Stomach (tissue), 9 donors: ENCODE measurements around the gene CKB. TPM values are rescaled to one million over a fixed set of nuclear protein-coding genes. Genes with fewer than 3 reads are reported as not detected.
"Not testable (repeated sequence)": the region's sequence is repeated elsewhere in the genome, so short reads cannot be mapped to it uniquely, and the experiment has no call there.

Experiments used
- DNase-seq, 2 donors: peaks; one replicate each; pipeline versions ENCODE4 v3.0.0 to v3.0.0-alpha.2; 2013 to 2019
- H3K27ac ChIP-seq, 5 donors: fragments of 200-600 bp in 4 of 5; sonication (generic) in 4 of 5; one replicate each; pipeline ENCODE4 v1.5.1; 2013 to 2019; ENCODE audit warnings: mild to moderate bottlenecking in 1 of 5, moderate library complexity in 1 of 5
- H3K27me3 ChIP-seq, 3 donors: fragments of 200-600 bp; sonication (generic); one replicate each; pipeline ENCODE4 v1.5.1; 2017 to 2019; ENCODE audit warnings: mixed run types in 1 of 3
- H3K36me3 ChIP-seq, 4 donors: fragments of 200-600 bp; sonication (generic); 1 replicate in 3 of 4; 2 replicates in 1 of 4; pipeline ENCODE4 v1.5.1; 2016 to 2019
- H3K4me1 ChIP-seq, 4 donors: fragments of 200-600 bp; sonication (generic); one replicate each; pipeline ENCODE4 v1.5.1; 2016 to 2019
- H3K4me3 ChIP-seq, 4 donors: fragments of 200-600 bp; sonication (generic) in 3 of 4; one replicate each; pipeline ENCODE4 v1.5.1; 2016 to 2019; ENCODE audit warnings: mild to moderate bottlenecking in 1 of 4
- H3K9me3 ChIP-seq, 4 donors: fragments of 200-600 bp; sonication (generic); one replicate each; pipeline ENCODE4 v1.5.1; 2016 to 2019
- CTCF ChIP-seq, 7 experiments: fragments of 450-650 bp in 4 of 7; fragments of 200-600 bp in 3 of 7; sonication (generic) in 3 of 7; IDR thresholded peaks; one replicate each; pipeline ENCODE4 v1.5.1; 2016 to 2019; ENCODE audit warnings: antibody characterized with exemption in 7 of 7, control low read depth in 2 of 7, mild to moderate bottlenecking in 1 of 7
- EP300 ChIP-seq: sonication (generic); formaldehyde crosslinking; IDR thresholded peaks from one replicate; pipeline ENCODE4 v1.6.1; 2017; ENCODE audit warnings: antibody characterized with exemption
- POLR2A ChIP-seq, 4 donors: fragments of 450-650 bp; IDR thresholded peaks; one replicate each; pipeline ENCODE4 v1.6.1; 2016; ENCODE audit warnings: antibody characterized with exemption in 4 of 4, control low read depth in 2 of 4, mild to moderate bottlenecking in 1 of 4, moderate library complexity in 1 of 4
- POLR2AphosphoS5 ChIP-seq, 3 donors: sonication (generic); formaldehyde crosslinking; IDR thresholded peaks; one replicate each; pipeline ENCODE4 v1.6.1; 2016; ENCODE audit warnings: antibody characterized with exemption in 3 of 3
- WGBS, 5 donors: extraction: QIAGEN DNeasy Blood & Tissue Kit in 3 of 5; methylation state at CpG; one replicate each; pipeline versions ENCODE4 v1.1.5 to v1.1.7; 2013 to 2018; 5-methylcytosine and 5-hydroxymethylcytosine counted together
- intact Hi-C: fragments of 100-400 bp; cut with DNase I; formaldehyde crosslinking; loops from one replicate; pipeline ENCODE4 v1.15.1; 2023; ENCODE audit warnings: low total_unique reads
- polyA plus RNA-seq, 3 donors: library from polyadenylated mRNA; stranded (reverse); fragments of 200-250 nt; gene quantifications; one replicate each; pipeline ENCODE4 v1.2.3, GENCODE V29; 2013
- total RNA-seq, 5 donors: library from RNA; depleted of rRNA; stranded (reverse); fragments of >200 nt; gene quantifications; one replicate each; pipeline versions ENCODE4 v1.1.0 to v1.2.3, GENCODE V29; 2014 to 2016
- donor health status: healthy with polysubstance abuse.
- donor health status: Bipolar disorder and iron deficiency.
- donor health status: healthy.

CKB gene
- total and polyA plus RNA-seq, 8 donors: 216 to 1,146 (median 806) TPM

DNA sequence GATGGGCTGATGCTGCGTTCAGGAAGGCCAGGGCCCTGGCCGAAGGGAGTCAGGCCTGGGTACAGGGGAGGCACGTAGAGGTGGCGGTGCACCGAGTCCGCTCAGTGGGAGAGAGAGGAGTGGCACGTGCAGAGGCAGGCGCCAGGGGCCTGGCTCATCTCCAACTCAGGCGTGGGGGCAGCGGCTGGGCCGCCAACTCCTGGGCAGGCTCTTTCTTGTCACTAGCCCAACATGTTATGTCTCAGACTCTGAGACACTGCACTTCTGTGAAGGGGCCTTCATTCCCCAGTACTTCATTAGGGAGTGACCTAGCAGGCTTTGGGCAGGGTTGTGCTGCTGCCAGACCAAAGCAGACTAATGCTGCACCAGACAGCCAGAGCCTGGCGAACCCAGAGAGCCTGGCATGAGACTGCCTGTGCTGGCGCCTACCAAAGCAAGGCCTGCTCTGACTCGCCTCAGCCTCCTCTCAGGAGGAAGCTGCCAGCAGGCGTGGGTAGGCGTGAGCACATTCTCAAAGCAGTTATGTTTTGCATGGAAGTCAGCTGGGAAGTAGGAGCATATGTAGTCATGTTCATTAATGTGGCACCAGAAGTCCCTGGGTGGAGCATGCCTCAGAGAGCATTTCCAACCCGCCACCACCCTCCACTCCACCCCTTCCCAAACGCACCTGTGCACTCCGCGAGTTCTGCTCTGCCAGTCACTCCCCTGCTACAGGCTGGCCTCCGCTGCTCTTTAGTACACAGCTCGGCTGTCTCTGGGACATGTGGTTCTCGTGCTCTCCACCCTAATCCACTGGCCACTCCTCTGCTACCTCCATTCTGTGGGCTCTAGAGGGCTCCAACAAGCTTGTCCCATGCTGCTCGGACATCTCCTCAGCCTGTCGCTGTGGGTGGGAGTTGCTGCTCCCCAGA, 9.7 kb downstream of the CKB start:
- Histone ChIP-seq H3K4me1 (peaks cover 17 to 31% (median 24%) of the 10 kb centered on the region in 4 donors), H3K27ac (peak overlapping the region; percentile 71 to 86 (median 81)), H3K27me3 (no peaks in the 10 kb centered on the region), H3K4me3 (no peak overlapping the region), H3K36me3 (peaks cover 7 to 38% (median 38%) of the 10 kb centered on the region in 4 donors), H3K9me3 (no peaks in the 10 kb centered on the region)
- no peak for TF ChIP-seq EP300
- no peak for TF ChIP-seq CTCF (IDR thresholded peaks at IDR 0.05)
- TF ChIP-seq POLR2A (IDR thresholded peaks at IDR 0.05): no peak
- TF ChIP-seq POLR2AphosphoS5 (IDR thresholded peaks at IDR 0.05): peak in 2 of 3 donors; percentile 19 to 31
- DNase-seq: peak; percentile 70 to 85
- 22 to 41% (median 39%) methylated on average over 25 of the region's 25 CpGs for WGBS, 5 donors
- intact Hi-C loops: no loop called here

- H3K4me3 ChIP-seq, DNase-seq, H3K9me3 ChIP-seq, intact Hi-C loops, H3K27me3 ChIP-seq: not testable (repeated sequence)
- Histone ChIP-seq H3K27ac (peak overlapping the region; percentile 71 to 86 (median 81)), H3K4me1 (peaks cover 13 to 24% (median 20%) of the 10 kb centered on the region in 4 donors), H3K36me3 (peaks cover 7 to 46% (median 44%) of the 10 kb centered on the region in 4 donors)
- WGBS, 5 donors: 91 to 94% (median 92%) methylated on average over 8 of the region's 8 CpGs
These were observed 10.4 kb downstream of the CKB start for GRCh38 chr14:103512180-103512579.

- peaks cover 13 to 21% (median 20%) of the 10 kb centered on the region in 4 donors for H3K4me1 ChIP-seq
- WGBS, 5 donors: 88 to 94% (median 91%) methylated on average over 26 of the region's 26 CpGs
- no peak overlapping the region for H3K4me3 ChIP-seq
- no peaks in the 10 kb centered on the region for H3K9me3 ChIP-seq
- DNase-seq: no peak
- intact Hi-C loops: no loop called here
- no peak for TF ChIP-seq POLR2AphosphoS5 (IDR thresholded peaks at IDR 0.05)
- TF ChIP-seq CTCF (IDR thresholded peaks at IDR 0.05): no peak
- no peak for TF ChIP-seq EP300
- no peak for TF ChIP-seq POLR2A (IDR thresholded peaks at IDR 0.05)
- peak overlapping the region in 1 of 5 donors; percentile 24 for H3K27ac ChIP-seq
- H3K36me3 ChIP-seq: peaks cover 7 to 54% (median 51%) of the 10 kb centered on the region in 4 donors
- no peaks in the 10 kb centered on the region for H3K27me3 ChIP-seq
These were observed 11.6 kb downstream of the CKB start for GRCh38 chr14:103510724-103511693.

GRCh38 chr14:103509864-103510723, 12.5 kb downstream of the CKB start:
- 88 to 92% (median 89%) methylated on average over 9 to 11 of the region's 11 CpGs for WGBS, 5 donors
- Histone ChIP-seq H3K27me3 (no peaks in the 10 kb centered on the region), H3K9me3 (no peaks in the 10 kb centered on the region), H3K36me3 (peaks cover 14 to 63% (median 61%) of the 10 kb centered on the region in 4 donors), H3K27ac (no peak overlapping the region), H3K4me3 (no peak overlapping the region), H3K4me1 (peaks cover 13 to 21% (median 20%) of the 10 kb centered on the region in 4 donors)
- DNase-seq: no peak
- intact Hi-C loops: no loop called here
- TF ChIP-seq EP300: no peak
- TF ChIP-seq POLR2A (IDR thresholded peaks at IDR 0.05): no peak
- no peak for TF ChIP-seq CTCF (IDR thresholded peaks at IDR 0.05)
- TF ChIP-seq POLR2AphosphoS5 (IDR thresholded peaks at IDR 0.05): no peak
